Measurements from ENCODE around the gene GCH1.

The GCH1 gene

DNA sequence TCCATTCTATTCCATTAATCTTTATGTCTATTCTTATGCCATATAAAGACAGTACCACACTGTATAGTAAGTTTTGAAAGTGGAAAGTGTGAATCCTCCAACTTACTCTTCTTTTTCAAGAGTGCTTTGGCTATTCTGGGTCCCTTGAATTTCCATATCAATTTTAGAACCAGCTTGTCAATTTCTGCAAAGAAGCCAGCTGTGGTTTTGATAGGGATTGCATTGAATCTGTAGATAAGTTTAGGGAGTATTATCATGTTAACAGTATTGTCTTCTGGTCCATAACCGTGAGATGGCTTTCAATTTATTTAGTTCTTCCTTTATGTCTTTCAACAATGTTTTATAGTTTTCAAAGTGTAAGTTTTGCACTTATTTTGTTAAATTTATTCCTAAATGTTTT, 34.2 kb upstream of the GCH1 start:
- POLR2A ChIA-PET, result no interaction called here
- TF ChIP-seq, protein P1, sequence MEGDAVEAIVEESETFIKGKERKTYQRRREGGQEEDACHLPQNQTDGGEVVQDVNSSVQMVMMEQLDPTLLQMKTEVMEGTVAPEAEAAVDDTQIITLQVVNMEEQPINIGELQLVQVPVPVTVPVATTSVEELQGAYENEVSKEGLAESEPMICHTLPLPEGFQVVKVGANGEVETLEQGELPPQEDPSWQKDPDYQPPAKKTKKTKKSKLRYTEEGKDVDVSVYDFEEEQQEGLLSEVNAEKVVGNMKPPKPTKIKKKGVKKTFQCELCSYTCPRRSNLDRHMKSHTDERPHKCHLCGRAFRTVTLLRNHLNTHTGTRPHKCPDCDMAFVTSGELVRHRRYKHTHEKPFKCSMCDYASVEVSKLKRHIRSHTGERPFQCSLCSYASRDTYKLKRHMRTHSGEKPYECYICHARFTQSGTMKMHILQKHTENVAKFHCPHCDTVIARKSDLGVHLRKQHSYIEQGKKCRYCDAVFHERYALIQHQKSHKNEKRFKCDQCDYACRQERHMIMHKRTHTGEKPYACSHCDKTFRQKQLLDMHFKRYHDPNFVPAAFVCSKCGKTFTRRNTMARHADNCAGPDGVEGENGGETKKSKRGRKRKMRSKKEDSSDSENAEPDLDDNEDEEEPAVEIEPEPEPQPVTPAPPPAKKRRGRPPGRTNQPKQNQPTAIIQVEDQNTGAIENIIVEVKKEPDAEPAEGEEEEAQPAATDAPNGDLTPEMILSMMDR (IDR thresholded peaks at IDR 0.05; ENCODE audit: insufficient read depth, low read length, missing control alignments), result no peak
- no peak for DNase-seq (ENCODE audit: low read depth, low spot score)
- CTCF ChIA-PET, result interaction anchor here (1.7 kb wide), 1 partner anchor 9 kb away, joined by 5 read pairs; no protein-coding TSS in a partner anchor
- no peak overlapping the region for H3K4me3 ChIP-seq (ENCODE audit: low read depth, low read length)

DNA sequence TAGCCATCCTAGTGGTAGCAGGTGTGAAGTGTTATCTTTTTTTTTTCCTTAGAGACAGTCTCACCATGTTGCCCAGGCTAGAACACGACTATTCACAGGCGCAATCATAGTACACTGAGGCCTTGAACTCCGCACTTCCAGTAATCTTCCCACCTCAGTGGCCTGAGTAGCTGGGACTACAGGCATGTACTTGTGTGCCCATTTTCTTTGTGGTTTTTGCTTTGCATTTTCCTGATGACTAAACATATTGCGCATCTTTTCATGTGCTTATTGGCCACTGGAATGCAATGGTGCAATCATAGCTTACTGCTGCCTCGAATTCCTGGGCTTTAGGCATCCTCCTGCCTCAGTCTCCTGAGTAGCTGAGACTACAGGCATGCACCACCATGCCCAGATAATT, 33.3 kb upstream of the GCH1 start:
- no peak for DNase-seq (ENCODE audit: low read depth, low spot score)
- H3K4me3 ChIP-seq (ENCODE audit: low read depth, low read length), result no peak overlapping the region
- ChIA-PET POLR2A (no interaction called here), CTCF (interaction anchor here (0.7 to 1.7 kb wide), 2 partner anchors 10 to 34 kb away, joined by 5 read pairs; no protein-coding TSS in a partner anchor)
- TF ChIP-seq, protein P1 (IDR thresholded peaks at IDR 0.05; ENCODE audit: insufficient read depth, low read length, missing control alignments), result no peak

DNA sequence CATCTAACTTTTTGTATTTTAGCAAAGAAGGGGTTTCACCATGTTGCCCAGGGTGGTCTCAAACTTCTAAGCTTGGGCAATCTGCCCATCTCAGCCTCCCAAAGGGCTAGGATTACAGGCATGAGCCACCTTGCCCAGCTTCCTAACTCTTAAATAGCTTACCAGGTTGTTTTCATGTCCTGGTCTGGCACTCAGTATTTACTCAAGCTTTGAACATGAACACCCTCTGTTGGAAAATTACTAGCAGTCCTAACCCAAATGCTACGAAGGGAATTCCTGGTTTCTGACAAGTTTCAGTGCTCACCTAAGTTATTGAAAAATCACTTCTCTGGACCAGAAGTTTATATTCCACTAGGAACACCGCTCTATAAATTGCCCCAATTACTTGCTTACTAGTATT, 32.5 kb upstream of the GCH1 start:
- TF ChIP-seq, protein P1 (IDR thresholded peaks at IDR 0.05; ENCODE audit: insufficient read depth, low read length, missing control alignments), result no peak
- CTCF ChIA-PET, result interaction anchor here (0.7 kb wide), 1 partner anchor 33 kb away, joined by 5 read pairs; no protein-coding TSS in a partner anchor
- DNase-seq (ENCODE audit: low read depth, low spot score), result no peak
- H3K4me3 ChIP-seq (ENCODE audit: low read depth, low read length), result no peak overlapping the region
- POLR2A ChIA-PET, result no interaction called here

DNA sequence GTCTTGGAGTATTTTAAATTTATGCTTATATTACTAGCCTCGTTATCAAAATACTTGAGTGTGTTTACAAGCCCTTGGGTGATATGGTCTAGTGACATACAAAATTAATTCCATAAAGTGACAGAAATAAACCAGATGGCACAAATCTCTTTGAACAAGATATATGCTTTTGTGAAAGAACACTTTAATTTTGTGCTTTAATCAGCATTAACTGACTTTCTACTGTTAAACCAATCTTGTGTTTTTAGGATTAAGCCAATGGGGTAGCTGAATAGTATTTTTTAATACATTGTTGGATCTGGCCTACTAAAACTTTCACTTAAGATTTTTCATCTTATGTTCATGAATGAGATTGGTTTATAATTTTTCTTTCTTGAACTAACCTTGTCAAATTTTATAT, 30.4 kb upstream of the GCH1 start:
- no peak overlapping the region for H3K4me3 ChIP-seq (ENCODE audit: low read depth, low read length)
- TF ChIP-seq, protein P1 (IDR thresholded peaks at IDR 0.05; ENCODE audit: insufficient read depth, low read length, missing control alignments), result no peak
- ChIA-PET POLR2A (no interaction called here), CTCF (no interaction called here)
- DNase-seq (ENCODE audit: low read depth, low spot score), result no peak

DNA sequence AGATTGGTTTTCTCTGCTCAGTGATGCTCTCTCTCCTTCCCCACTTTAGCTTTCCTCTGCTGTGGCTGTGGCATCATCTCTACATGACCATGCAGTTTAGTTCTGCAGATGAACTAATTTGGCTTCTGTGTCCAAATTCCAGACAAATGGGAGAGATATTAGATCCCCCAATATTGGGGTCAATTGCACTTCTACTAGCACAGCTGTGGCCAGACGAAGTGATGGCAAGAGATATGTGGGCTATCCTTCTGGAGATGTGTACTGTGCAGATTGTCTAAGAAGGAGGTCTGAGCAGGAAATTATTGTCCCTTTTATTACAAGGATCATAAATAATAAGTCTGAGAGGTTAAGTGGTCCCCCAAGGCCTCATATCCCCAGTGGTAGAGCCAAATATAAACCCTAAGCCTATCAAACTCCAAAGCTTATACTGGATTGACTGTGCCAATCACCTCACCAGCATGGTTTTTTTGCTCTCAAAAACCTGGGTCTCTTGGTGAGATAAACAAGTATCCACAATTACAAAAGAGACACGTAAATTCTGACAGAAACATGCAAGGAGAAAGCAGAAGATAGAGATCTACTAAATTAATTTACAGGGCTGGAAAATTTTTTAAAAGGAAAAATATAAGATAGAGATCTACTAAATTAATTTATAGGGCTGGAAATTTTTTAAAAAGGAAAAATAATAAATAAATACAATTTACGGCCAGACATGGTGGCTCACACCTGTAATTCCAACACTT, 29.1 kb upstream of the GCH1 start:
- DNase-seq (ENCODE audit: low read depth, low spot score), result no peak
- ChIA-PET POLR2A (no interaction called here), CTCF (no interaction called here)
- no peak overlapping the region for H3K4me3 ChIP-seq (ENCODE audit: low read depth, low read length)
- TF ChIP-seq, protein P1 (IDR thresholded peaks at IDR 0.05; ENCODE audit: insufficient read depth, low read length, missing control alignments), result no peak

DNA sequence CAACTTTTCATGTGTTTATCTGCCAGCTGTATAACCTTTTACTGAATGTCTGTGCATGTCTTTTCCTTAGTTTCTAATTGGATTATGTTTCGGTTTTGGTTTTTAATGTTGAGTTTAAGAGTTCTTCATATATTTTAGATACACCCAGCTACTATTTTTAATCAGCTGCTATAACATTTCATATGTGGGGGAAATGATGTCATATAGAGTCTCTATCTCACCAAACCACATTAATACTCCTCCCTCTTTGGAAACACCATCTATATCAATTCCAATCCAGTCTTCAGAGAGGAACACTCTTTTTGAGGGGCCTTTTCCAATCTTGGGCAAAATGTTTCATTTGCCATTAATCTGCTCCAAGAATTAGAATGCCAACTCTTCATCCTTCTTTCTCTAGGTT, 28.5 kb upstream of the GCH1 start:
- POLR2A ChIA-PET, result no interaction called here
- TF ChIP-seq, protein P1 (IDR thresholded peaks at IDR 0.05; ENCODE audit: insufficient read depth, low read length, missing control alignments), result no peak
- CTCF ChIA-PET, result no interaction called here
- no peak for DNase-seq (ENCODE audit: low read depth, low spot score)
- H3K4me3 ChIP-seq (ENCODE audit: low read depth, low read length), result no peak overlapping the region

Data from AG04449 (cell line).